CD4-positive, alpha-beta T cell (primary cell): ENCODE measurements around the gene FAM53B. TPM values are rescaled to one million over a fixed set of nuclear protein-coding genes. Genes with fewer than 3 reads are reported as not detected.

Source experiments
- ATAC-seq: fragments of 200-7000 bp; cut with Tn5 transposase; one replicate; pipeline ENCODE4 v1.10.0; 2022; ENCODE audit warnings: mild to moderate bottlenecking; ENCODE audit not compliant: poor library complexity
- CTCF ChIA-PET: fragments of 350-600 bp; sonication (Branson Sonifier 250); formaldehyde crosslinking; loops from one replicate; lab custom pipeline; 2021; ENCODE audit warnings: antibody characterized with exemption, inconsistent platforms; lab: Charles Lee
- POLR2A ChIA-PET: fragments of 350-600 bp; sonication (Branson Sonifier 250); formaldehyde crosslinking; loops from one replicate; lab custom pipeline; 2021; ENCODE audit warnings: antibody characterized with exemption, inconsistent platforms; lab: Charles Lee
- DNase-seq, 14 experiments: peaks; one replicate each; pipeline ENCODE4 v3.0.0-alpha.2; 2013 to 2020; ENCODE audit warnings: mixed read lengths in 2 of 14
- H3K27ac ChIP-seq, 2 donors: one replicate each; pipeline versions ENCODE4 v1.5.1 to v1.7.0; 2013; ENCODE audit warnings: low read length in 2 of 2, low read depth in 1 of 2, mild to moderate bottlenecking in 1 of 2
- H3K27me3 ChIP-seq, 2 experiments: 1 replicate in 1 of 2; 2 replicates in 1 of 2; pipeline versions ENCODE4 v1.6.1 to v1.7.0; 2013; ENCODE audit warnings: low read length in 2 of 2, control low read depth in 1 of 2, mild to moderate bottlenecking in 1 of 2, moderate library complexity in 1 of 2; ENCODE audit not compliant: insufficient read depth in 2 of 2, control insufficient read depth in 1 of 2
- H3K36me3 ChIP-seq: one replicate; pipeline ENCODE4 v1.6.1; 2013; ENCODE audit warnings: low read length, control low read depth; ENCODE audit not compliant: insufficient read depth
- H3K4me1 ChIP-seq: one replicate; pipeline ENCODE4 v1.6.1; 2013; ENCODE audit warnings: low read length, control low read depth; ENCODE audit not compliant: insufficient read depth
- H3K4me3 ChIP-seq: one replicate; pipeline ENCODE4 v1.5.1; 2013; ENCODE audit warnings: mild to moderate bottlenecking, low read length, moderate library complexity
- H3K9me3 ChIP-seq, 2 experiments: 1 replicate in 1 of 2; 2 replicates in 1 of 2; pipeline versions ENCODE4 v1.6.1 to v1.7.0; 2013; ENCODE audit warnings: low read length in 2 of 2, mild to moderate bottlenecking in 2 of 2, control low read depth in 1 of 2, moderate library complexity in 1 of 2; ENCODE audit not compliant: control insufficient read depth in 1 of 2, insufficient read depth in 1 of 2
- H3K27ac Mint-ChIP-seq: one replicate; pipeline ENCODE4 v1.8.0; 2020; ENCODE audit warnings: mixed read lengths
- H3K27me3 Mint-ChIP-seq: one replicate; pipeline ENCODE4 v1.8.0; 2021; ENCODE audit warnings: mixed read lengths
- H3K36me3 Mint-ChIP-seq: one replicate; pipeline ENCODE4 v1.8.0; 2021; ENCODE audit warnings: low read depth, mixed read lengths
- H3K4me1 Mint-ChIP-seq: one replicate; pipeline ENCODE4 v1.8.0; 2021; ENCODE audit warnings: low read depth, mixed read lengths
- H3K4me3 Mint-ChIP-seq: one replicate; pipeline ENCODE4 v1.8.0; 2020; ENCODE audit warnings: mild to moderate bottlenecking, mixed read lengths
- H3K9me3 Mint-ChIP-seq: one replicate; pipeline ENCODE4 v1.8.0; 2020; ENCODE audit warnings: mixed read lengths
- CTCF ChIP-seq: fragments of 200-600 bp; IDR thresholded peaks from one replicate; pipeline ENCODE4 v1.8.0; 2022; ENCODE audit warnings: antibody characterized with exemption, mild to moderate bottlenecking
- intact Hi-C, 2 experiments: fragments of 100-400 bp; cut with DNase I in 1 of 2; cut with micrococcal nuclease in 1 of 2; formaldehyde crosslinking; loops; one replicate each; pipeline versions ENCODE4 v1.15.1 to v1.9.0; 2023 to 2025; cut with DNase I, micrococcal nuclease
- total RNA-seq, 174 experiments: library from RNA in 2 of 174; stranded (reverse) in 2 of 174; gene quantifications; one replicate each; pipeline ENCODE4 v1.2.3 and lab custom pipeline; 2021 to 2026

Gene FAM53B
- total RNA-seq, 2 experiments from 2014 or later, result 32.9 to 33.6 TPM

- no peak overlapping the region for H3K4me3 Mint-ChIP-seq
- ATAC-seq, result no peak
- peaks cover 31% of the 10 kb centered on the region for H3K4me1 Mint-ChIP-seq
- no peak overlapping the region for H3K27ac Mint-ChIP-seq
- Histone ChIP-seq H3K36me3 (peaks cover 50% of the 10 kb centered on the region), H3K4me3 (no peak overlapping the region), H3K27ac (no peak overlapping the region), H3K9me3 (no peaks in the 10 kb centered on the region), H3K4me1 (peaks cover 74% of the 10 kb centered on the region), H3K27me3 (no peaks in the 10 kb centered on the region)
- CTCF ChIA-PET, result interaction anchor here (0.5 to 1.0 kb wide), 2 partner anchors 13 to 158 kb away, joined by 3 to 5 read pairs; no protein-coding TSS in a partner anchor
- no peaks in the 10 kb centered on the region for H3K9me3 Mint-ChIP-seq
- TF ChIP-seq CTCF, result no peak
- peaks cover 27% of the 10 kb centered on the region for H3K36me3 Mint-ChIP-seq
- H3K27me3 Mint-ChIP-seq, result no peaks in the 10 kb centered on the region
- no peak for DNase-seq
- POLR2A ChIA-PET, result interaction anchor here (1.0 to 1.4 kb wide), 3 partner anchors 75 to 160 kb away, joined by 3 to 4 read pairs (median 3); partner anchors contain the start of gene LHPP
- intact Hi-C loops, result no loop called here
These were observed 122.5 kb downstream of the FAM53B start for GRCh38 chr10:124621637-124622036.

- ATAC-seq, result no peak
- no peak for TF ChIP-seq CTCF
- no peak overlapping the region for H3K27ac ChIP-seq
- POLR2A ChIA-PET, result interaction anchor here (1.0 to 1.5 kb wide), 3 partner anchors 69 to 158 kb away, joined by 3 to 8 read pairs (median 3); partner anchors contain the start of gene LHPP
- no peak for DNase-seq
- CTCF ChIA-PET, result no interaction called here
- intact Hi-C loops, result no loop called here
- Mint-ChIP-seq H3K4me1 (peaks cover 23% of the 10 kb centered on the region), H3K27ac (peak overlapping the region; percentile 70), H3K27me3 (no peaks in the 10 kb centered on the region), H3K9me3 (no peaks in the 10 kb centered on the region), H3K36me3 (peaks cover 25% of the 10 kb centered on the region), H3K4me3 (no peak overlapping the region)
- no peaks in the 10 kb centered on the region for H3K9me3 ChIP-seq
- peaks cover 63% of the 10 kb centered on the region for H3K4me1 ChIP-seq
- H3K4me3 ChIP-seq, result no peak overlapping the region
- no peaks in the 10 kb centered on the region for H3K27me3 ChIP-seq
- peaks cover 50% of the 10 kb centered on the region for H3K36me3 ChIP-seq
These were observed 124.2 kb downstream of the FAM53B start for GRCh38 chr10:124619802-124620490.

DNA sequence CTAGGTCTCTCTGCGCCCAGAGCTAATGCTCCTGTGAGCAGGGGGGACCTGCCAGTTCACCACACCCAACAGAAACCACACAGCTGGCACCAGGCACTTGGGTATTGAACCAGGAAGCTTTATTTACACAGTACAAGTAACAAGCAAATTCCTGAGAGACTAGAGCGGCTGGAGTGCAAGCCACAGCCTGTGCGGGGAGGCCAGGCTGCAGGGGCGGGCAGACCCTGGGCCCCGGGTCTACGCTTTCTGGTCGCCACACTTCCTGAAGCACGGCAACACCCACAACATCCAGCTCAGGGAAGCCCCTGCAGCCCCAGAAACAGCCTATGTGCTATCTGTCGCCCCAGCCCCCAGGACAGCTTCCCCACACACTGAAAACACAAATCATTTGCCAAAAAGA lies 125.0 kb downstream of the FAM53B start:
- Histone ChIP-seq H3K4me1 (peaks cover 60% of the 10 kb centered on the region), H3K9me3 (no peaks in the 10 kb centered on the region), H3K27me3 (no peaks in the 10 kb centered on the region), H3K36me3 (peaks cover 44% of the 10 kb centered on the region), H3K4me3 (no peak overlapping the region), H3K27ac (peak overlapping the region; percentile 43 to 44)
- peak in 2 of 14 experiments; percentile 32 for DNase-seq
- no peak for TF ChIP-seq CTCF
- Mint-ChIP-seq H3K4me3 (no peak overlapping the region), H3K27ac (peak overlapping the region; percentile 70), H3K9me3 (no peaks in the 10 kb centered on the region), H3K27me3 (no peaks in the 10 kb centered on the region), H3K4me1 (peaks cover 17% of the 10 kb centered on the region), H3K36me3 (peaks cover 25% of the 10 kb centered on the region)
- ChIA-PET CTCF (no interaction called here), POLR2A (interaction anchor here (1.0 to 1.5 kb wide), 2 partner anchors 70 to 122 kb away, joined by 3 to 8 read pairs; no protein-coding TSS in a partner anchor)
- ATAC-seq, result peak; percentile 60
- intact Hi-C loops, result no loop called here
